Neuronal stem cell (in vitro differentiated cells): ENCODE results near the gene KLK6.

Source experiments
- DNase-seq: peaks from one replicate; pipeline ENCODE4 v3.0.0-alpha.2; 2013; ENCODE audit warnings: low spot score
- H2AFZ ChIP-seq: one replicate; pipeline ENCODE4 v1.6.1; 2013; ENCODE audit warnings: mild to moderate bottlenecking, low read length, inconsistent platforms
- H2AK5ac ChIP-seq: 2 replicates; pipeline ENCODE4 v1.6.1; 2013; ENCODE audit warnings: low read depth, mild to moderate bottlenecking, inconsistent platforms, low read length, moderate library complexity, mixed read lengths
- H2BK120ac ChIP-seq: 2 replicates; pipeline ENCODE4 v1.6.1; 2013; ENCODE audit warnings: low read depth, mild to moderate bottlenecking, inconsistent platforms, low read length, moderate library complexity, mixed read lengths
- H2BK12ac ChIP-seq: one replicate; pipeline ENCODE4 v1.6.1; 2013; ENCODE audit warnings: low read length, inconsistent platforms
- H2BK15ac ChIP-seq: 2 replicates; pipeline ENCODE4 v1.6.1; 2013; ENCODE audit warnings: mild to moderate bottlenecking, low read length, inconsistent platforms, mixed read lengths
- H2BK5ac ChIP-seq: one replicate; pipeline ENCODE4 v1.6.1; 2013; ENCODE audit warnings: inconsistent platforms, mild to moderate bottlenecking, low read length, moderate library complexity
- H3K14ac ChIP-seq: one replicate; pipeline ENCODE4 v1.6.1; 2013; ENCODE audit warnings: low read length, inconsistent platforms
- H3K18ac ChIP-seq: 2 replicates; pipeline ENCODE4 v1.6.1; 2013; ENCODE audit warnings: low read length, inconsistent platforms
- H3K23ac ChIP-seq: 2 replicates; pipeline ENCODE4 v1.6.1; 2013; ENCODE audit warnings: low read depth, mild to moderate bottlenecking, mixed read lengths, low read length, inconsistent platforms; ENCODE audit not compliant: poor library complexity
- H3K27ac ChIP-seq: replicated peaks from 3 replicates; pipeline ENCODE4 v1.5.1; 2013; ENCODE audit warnings: low read length, inconsistent platforms
- H3K27me3 ChIP-seq, 3 experiments: 2 replicates each; pipeline ENCODE4 v1.6.1; 2013; ENCODE audit warnings: low read length in 3 of 3, mild to moderate bottlenecking in 2 of 3, inconsistent platforms in 1 of 3, low read depth in 1 of 3, mixed read lengths in 1 of 3, moderate library complexity in 1 of 3; ENCODE audit not compliant: control insufficient read depth in 3 of 3, insufficient read depth in 3 of 3
- H3K36me3 ChIP-seq, 2 donors: replicated peaks in 1 of 2; 2 replicates each; pipeline ENCODE4 v1.6.1; 2013; ENCODE audit warnings: low read length in 2 of 2; ENCODE audit not compliant: control insufficient read depth in 2 of 2, insufficient read depth in 2 of 2
- H3K4ac ChIP-seq: 2 replicates; pipeline ENCODE4 v1.6.1; 2013; ENCODE audit warnings: inconsistent platforms, mild to moderate bottlenecking, low read length, moderate library complexity
- H3K4me1 ChIP-seq, 2 donors: 1 replicate in 1 of 2; 2 replicates in 1 of 2; pipeline ENCODE4 v1.6.1; 2013; ENCODE audit warnings: low read length in 2 of 2, low read depth in 1 of 2; ENCODE audit not compliant: control insufficient read depth in 2 of 2, insufficient read depth in 1 of 2
- H3K4me2 ChIP-seq: one replicate; pipeline ENCODE4 v1.6.1; 2013; ENCODE audit warnings: mild to moderate bottlenecking, low read length, inconsistent platforms; ENCODE audit not compliant: insufficient read depth, poor library complexity, severe bottlenecking
- H3K4me3 ChIP-seq, 2 donors: 2 replicates each; pipeline ENCODE4 v1.5.1; 2013; ENCODE audit warnings: low read length in 2 of 2, mild to moderate bottlenecking in 2 of 2, inconsistent platforms in 1 of 2, moderate library complexity in 1 of 2
- H3K79me1 ChIP-seq: one replicate; pipeline ENCODE4 v1.6.1; 2013; ENCODE audit warnings: low read depth, mild to moderate bottlenecking, inconsistent platforms, low read length, moderate library complexity
- H3K9ac ChIP-seq: one replicate; pipeline ENCODE4 v1.6.1; 2013; ENCODE audit warnings: mild to moderate bottlenecking, low read depth, low read length, inconsistent platforms; ENCODE audit not compliant: poor library complexity
- H3K9me3 ChIP-seq, 2 donors: replicated peaks in 1 of 2; 2 replicates each; pipeline versions ENCODE3 to v1.6.1; 2013; ENCODE audit warnings: low read length in 2 of 2, mild to moderate bottlenecking in 2 of 2, inconsistent platforms in 1 of 2, low read depth in 1 of 2, mixed read lengths in 1 of 2, moderate library complexity in 1 of 2; ENCODE audit not compliant: control insufficient read depth in 2 of 2, insufficient read depth in 1 of 2
- H4K8ac ChIP-seq: one replicate; pipeline ENCODE4 v1.6.1; 2013; ENCODE audit warnings: low read depth, mild to moderate bottlenecking, inconsistent platforms, low read length, moderate library complexity
- H4K91ac ChIP-seq: one replicate; pipeline ENCODE4 v1.6.1; 2013; ENCODE audit warnings: low read length, low read depth, mild to moderate bottlenecking, inconsistent platforms; ENCODE audit not compliant: poor library complexity
- WGBS, 2 donors: extraction: QIAGEN DNeasy Blood & Tissue Kit; methylation state at CpG; one replicate each; pipeline ENCODE4 v1.1.7; 2013; ENCODE audit warnings: missing lambda C conversion rate in 2 of 2, mixed read lengths in 1 of 2; ENCODE audit not compliant: insufficient read length in 2 of 2, insufficient replicate concordance in 1 of 2; ENCODE audit errors: extremely low coverage in 2 of 2; 5-methylcytosine and 5-hydroxymethylcytosine counted together

KLK6 gene

DNA sequence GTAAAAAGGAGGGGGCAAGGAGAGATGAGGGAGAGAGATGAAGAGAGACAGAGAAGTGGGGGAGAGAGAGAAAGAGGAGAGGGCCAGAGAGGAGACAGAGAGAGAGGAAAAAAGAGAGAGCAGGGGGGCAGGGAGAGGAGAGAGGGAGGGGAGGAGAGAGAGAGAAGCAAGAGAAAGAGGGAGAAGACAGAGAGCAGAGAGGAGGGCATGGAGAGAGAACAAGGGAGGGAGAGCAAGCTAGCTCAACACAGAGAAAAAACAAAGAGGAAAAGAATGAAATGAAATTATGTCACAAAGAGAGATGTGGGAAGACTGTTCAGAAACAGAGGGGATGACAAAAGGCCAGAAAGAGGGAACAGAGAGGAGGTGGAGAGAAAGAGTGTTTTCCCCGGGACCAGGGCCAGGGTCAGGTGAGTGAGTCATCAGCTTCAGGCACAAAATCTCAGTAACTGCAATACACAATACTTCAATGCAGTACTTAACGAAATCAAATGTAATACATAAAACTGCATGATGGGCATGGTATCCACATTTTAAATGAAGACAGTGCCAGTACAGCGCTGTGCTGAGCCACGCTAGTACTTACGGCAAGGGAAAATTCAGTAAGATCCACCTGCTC lies 9.5 kb upstream of the KLK6 start:
- no peaks in the 10 kb centered on the region for H3K9me3 ChIP-seq

GRCh38 chr19:50977626-50978025 lies 8.2 kb upstream of the KLK6 start:
- no peak overlapping the region for H3K4me3 ChIP-seq

More for the DNA sequence above, 9.5 kb upstream of the KLK6 start:
- H3K4me3 ChIP-seq = no peak overlapping the region
- no peaks in the 10 kb centered on the region for H3K36me3 ChIP-seq
- H3K4ac ChIP-seq = no peak overlapping the region
- no peak overlapping the region for H3K14ac ChIP-seq
- H3K4me2 ChIP-seq = no peak overlapping the region
- peaks cover 0 to 10% (median 4%) of the 10 kb centered on the region in 3 experiments for H3K27me3 ChIP-seq
- peaks cover 0 to 12% of the 10 kb centered on the region in 2 donors for H3K4me1 ChIP-seq
- DNase-seq = no peak
- no peak overlapping the region for H2BK5ac ChIP-seq
- no peak overlapping the region for H2BK120ac ChIP-seq
- no peak overlapping the region for H4K91ac ChIP-seq
- no peak overlapping the region for H2BK12ac ChIP-seq
- WGBS, 2 donors = no CpG with 5 or more reads among the region's 5 CpGs
- H3K18ac ChIP-seq = no peak overlapping the region
- no peak overlapping the region for H3K27ac ChIP-seq
- no peak overlapping the region for H3K9ac ChIP-seq
- no peak overlapping the region for H2AFZ ChIP-seq
- H2BK15ac ChIP-seq = no peak overlapping the region
- H2AK5ac ChIP-seq = no peak overlapping the region
- no peak overlapping the region for H3K23ac ChIP-seq
- no peaks in the 10 kb centered on the region for H3K79me1 ChIP-seq
- H4K8ac ChIP-seq = no peak overlapping the region

DNA sequence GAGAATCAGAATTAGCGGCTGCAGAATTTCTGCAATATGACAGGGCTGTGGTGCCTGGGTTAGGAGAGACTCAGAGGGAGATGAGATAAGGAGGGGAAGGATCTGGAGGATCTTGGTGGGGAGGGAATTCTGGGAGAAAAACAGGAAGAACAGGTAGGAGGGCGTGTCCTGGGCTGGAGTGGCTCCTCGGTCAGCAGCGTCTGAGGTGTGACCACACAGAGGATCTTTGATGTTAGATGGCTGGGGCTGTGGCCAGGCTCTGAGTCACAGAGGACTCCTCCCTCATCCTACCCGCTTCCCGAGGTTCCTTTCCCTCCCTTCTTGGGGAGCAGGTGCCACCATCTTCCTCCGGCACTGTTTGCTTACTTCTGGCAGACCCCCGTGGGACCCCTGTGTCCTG lies 6.4 kb upstream of the KLK6 start:
- no peak overlapping the region for H2BK12ac ChIP-seq
- WGBS, 2 donors = no CpG with 5 or more reads among the region's 8 CpGs

More at GRCh38 chr19:50977626-50978025, 8.2 kb upstream of the KLK6 start:
- Histone ChIP-seq H3K14ac (no peak overlapping the region), H3K9me3 (no peaks in the 10 kb centered on the region), H3K27ac (no peak overlapping the region), H2BK5ac (no peak overlapping the region), H3K4me1 (peaks cover 0 to 10% of the 10 kb centered on the region in 2 donors), H3K79me1 (no peaks in the 10 kb centered on the region), H3K4me2 (no peak overlapping the region), H4K8ac (no peak overlapping the region), H2BK120ac (no peak overlapping the region), H3K27me3 (peaks cover 0 to 7% (median 2%) of the 10 kb centered on the region in 3 experiments), H3K36me3 (no peaks in the 10 kb centered on the region), H2AK5ac (no peak overlapping the region), H3K23ac (no peak overlapping the region), H3K18ac (no peak overlapping the region), H2BK15ac (no peak overlapping the region), H2AFZ (no peak overlapping the region), H2BK12ac (no peak overlapping the region), H3K9ac (no peak overlapping the region), H3K4ac (no peak overlapping the region), H4K91ac (no peak overlapping the region)
- DNase-seq = no peak
- WGBS, 2 donors = no CpG with 5 or more reads among the region's 4 CpGs

DNA sequence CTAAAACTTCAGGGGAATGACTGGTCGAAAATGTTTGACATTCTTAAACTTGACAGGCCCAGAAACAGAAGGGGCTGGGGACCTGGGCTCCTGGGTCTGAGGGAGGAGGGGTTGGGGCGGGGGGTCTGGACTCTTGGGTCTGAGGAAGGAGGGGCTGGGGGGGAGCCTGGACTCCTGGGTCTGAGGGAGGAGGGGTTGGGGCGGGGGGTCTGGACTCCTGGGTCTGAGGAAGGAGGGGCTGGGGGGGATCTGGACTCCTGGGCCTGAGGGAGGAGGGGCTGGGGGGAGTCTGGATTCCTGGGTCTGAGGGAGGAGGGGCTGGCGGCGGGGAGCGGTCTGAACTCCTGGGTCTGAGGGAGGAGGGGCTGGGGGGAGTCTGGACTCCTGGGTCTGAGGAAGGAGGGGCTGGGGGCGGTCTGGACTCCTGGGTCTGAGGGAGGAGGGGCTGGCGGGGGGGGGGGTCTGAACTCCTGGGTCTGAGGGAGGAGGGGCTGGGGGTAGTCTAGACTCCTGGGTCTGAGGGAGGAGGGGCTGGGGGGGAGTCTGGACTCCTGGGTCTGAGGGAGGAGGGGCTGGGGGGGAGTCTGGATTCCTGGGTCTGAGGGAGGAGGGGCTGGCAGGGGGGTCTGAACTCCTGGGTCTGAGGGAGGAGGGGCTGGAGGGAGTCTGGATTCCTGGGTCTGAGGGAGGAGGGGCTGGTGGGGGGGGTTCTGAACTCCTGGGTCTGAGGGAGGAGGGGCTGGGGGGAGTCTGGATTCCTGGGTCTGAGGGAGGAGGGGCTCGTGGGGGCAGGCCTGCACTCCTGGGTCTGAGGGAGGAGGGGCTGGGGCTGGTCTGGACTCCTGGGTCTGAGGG lies 5.5 kb upstream of the KLK6 start:
- Histone ChIP-seq H2BK12ac (no peak overlapping the region), H2BK5ac (no peak overlapping the region), H3K79me1 (no peaks in the 10 kb centered on the region), H2BK120ac (no peak overlapping the region), H3K14ac (no peak overlapping the region), H3K4me3 (no peak overlapping the region), H3K27ac (no peak overlapping the region), H3K18ac (no peak overlapping the region), H2AFZ (no peak overlapping the region), H3K27me3 (peaks cover 0 to 4% (median 2%) of the 10 kb centered on the region in 3 experiments), H3K9me3 (no peaks in the 10 kb centered on the region), H3K36me3 (no peaks in the 10 kb centered on the region), H3K23ac (no peak overlapping the region), H3K9ac (no peak overlapping the region), H4K8ac (no peak overlapping the region), H2AK5ac (no peak overlapping the region), H2BK15ac (no peak overlapping the region), H3K4me1 (peaks cover 0 to 7% of the 10 kb centered on the region in 2 donors), H3K4ac (no peak overlapping the region), H4K91ac (no peak overlapping the region), H3K4me2 (no peak overlapping the region)
- WGBS, 2 donors = no CpG with 5 or more reads among the region's 9 CpGs
- no peak for DNase-seq

More for the DNA sequence above, 6.4 kb upstream of the KLK6 start:
- Histone ChIP-seq H3K9ac (no peak overlapping the region), H3K4me1 (peaks cover 0 to 9% of the 10 kb centered on the region in 2 donors), H3K36me3 (no peaks in the 10 kb centered on the region), H2BK5ac (no peak overlapping the region), H3K18ac (peak overlapping the region; percentile 25), H3K4me3 (no peak overlapping the region), H2AK5ac (no peak overlapping the region), H3K14ac (no peak overlapping the region), H3K79me1 (no peaks in the 10 kb centered on the region), H2BK15ac (no peak overlapping the region), H3K9me3 (no peaks in the 10 kb centered on the region), H2AFZ (no peak overlapping the region), H3K27ac (no peak overlapping the region), H3K27me3 (peaks cover 0 to 4% (median 2%) of the 10 kb centered on the region in 3 experiments), H2BK120ac (no peak overlapping the region), H3K4me2 (no peak overlapping the region), H3K4ac (no peak overlapping the region), H4K91ac (no peak overlapping the region), H3K23ac (no peak overlapping the region), H4K8ac (no peak overlapping the region)
- DNase-seq = no peak
